HEK293 (cell line): ENCODE results near the gene FUT1.

Experiments used
- CTCF ChIA-PET: fragments of 350-600 bp; formaldehyde crosslinking; extraction: SDS; loops from one replicate; lab custom pipeline; 2021; ENCODE audit warnings: antibody characterized with exemption; lab: Yijun Ruan, JAX
- POLR2A ChIA-PET: fragments of 300-600 bp; formaldehyde crosslinking; extraction: SDS; loops from one replicate; lab custom pipeline; 2020; ENCODE audit warnings: antibody characterized with exemption, inconsistent platforms; lab: Yijun Ruan, JAX
- H3K27ac ChIP-seq: fragments of 200-500 bp; sonication (Bioruptor generic); 2 replicates; pipeline ENCODE4 v1.5.1; 2014; ENCODE audit warnings: low read depth, low read length, control low read depth, inconsistent platforms; ENCODE audit errors: extremely low read depth
- H3K36me3 ChIP-seq, 2 experiments: fragments of 200-500 bp in 1 of 2; sonication (Bioruptor generic) in 1 of 2; 1 replicate in 1 of 2; 2 replicates in 1 of 2; pipeline ENCODE4 v1.5.1; 2014 to 2017; ENCODE audit warnings: inconsistent platforms in 2 of 2, low read length in 2 of 2; ENCODE audit not compliant: control insufficient read depth in 2 of 2, insufficient read depth in 1 of 2
- H3K4me1 ChIP-seq: fragments of 200-500 bp; sonication (Bioruptor generic); 2 replicates; pipeline ENCODE4 v1.5.1; 2014; ENCODE audit warnings: mild to moderate bottlenecking, low read length, inconsistent platforms; ENCODE audit not compliant: control insufficient read depth, insufficient read depth
- H3K4me3 ChIP-seq: 2 replicates; pipeline ENCODE4 v1.5.1; 2011; ENCODE audit warnings: low read depth, mild to moderate bottlenecking, control low read depth, low read length, moderate library complexity
- H3K9me3 ChIP-seq: fragments of 200-500 bp; sonication (Bioruptor generic); 2 replicates; pipeline ENCODE4 v1.5.1; 2014; ENCODE audit warnings: low read depth, low read length, inconsistent platforms; ENCODE audit not compliant: control insufficient read depth, insufficient read depth
- GLI4 ChIP-seq: fragments of 450-650 bp; formaldehyde crosslinking; IDR thresholded peaks from 2 replicates; pipeline ENCODE4 v1.5.1; 2016; ENCODE audit warnings: missing biosample characterization, missing genetic modification characterization
- KLF9 ChIP-seq: fragments of 450-650 bp; formaldehyde crosslinking; IDR thresholded peaks from 2 replicates; pipeline ENCODE4 v1.5.1; 2016; ENCODE audit warnings: missing biosample characterization, missing genetic modification characterization, low read depth
- SP2 ChIP-seq: fragments of 450-650 bp; formaldehyde crosslinking; IDR thresholded peaks from 2 replicates; pipeline ENCODE4 v1.5.1; 2016; ENCODE audit warnings: missing biosample characterization, missing genetic modification characterization
- TRIM28 ChIP-seq: IDR thresholded peaks from 2 replicates; pipeline ENCODE4 v1.6.1; 2011; ENCODE audit warnings: low read length, control low read depth, borderline replicate concordance
- ZBTB48 ChIP-seq: fragments of 450-650 bp; formaldehyde crosslinking; IDR thresholded peaks from 2 replicates; pipeline ENCODE4 v1.5.1; 2016; ENCODE audit warnings: missing biosample characterization, missing genetic modification characterization
- ZNF138 ChIP-seq: fragments of 450-650 bp; formaldehyde crosslinking; IDR thresholded peaks from 2 replicates; pipeline ENCODE4 v1.5.1; 2016; ENCODE audit warnings: missing biosample characterization, missing genetic modification characterization, borderline replicate concordance
- ZNF174 ChIP-seq: fragments of 450-650 bp; formaldehyde crosslinking; IDR thresholded peaks from 2 replicates; pipeline ENCODE4 v1.5.0; 2017; ENCODE audit warnings: missing biosample characterization, mild to moderate bottlenecking, missing genetic modification characterization
- ZNF211 ChIP-seq: fragments of 450-650 bp; formaldehyde crosslinking; IDR thresholded peaks from 2 replicates; pipeline ENCODE4 v1.5.1; 2016; ENCODE audit warnings: low read depth, missing biosample characterization, missing genetic modification characterization
- ZNF214 ChIP-seq: fragments of 450-650 bp; formaldehyde crosslinking; IDR thresholded peaks from 2 replicates; pipeline ENCODE4 v1.5.1; 2017; ENCODE audit warnings: missing biosample characterization, mild to moderate bottlenecking, missing genetic modification characterization, borderline replicate concordance
- ZNF239 ChIP-seq: fragments of 450-650 bp; formaldehyde crosslinking; IDR thresholded peaks from 2 replicates; pipeline ENCODE4 v1.5.1; 2016; ENCODE audit warnings: missing biosample characterization, missing genetic modification characterization
- ZNF324 ChIP-seq: fragments of 450-650 bp; formaldehyde crosslinking; IDR thresholded peaks from 2 replicates; pipeline ENCODE4 v1.5.1; 2016; ENCODE audit warnings: missing biosample characterization, missing genetic modification characterization
- ZNF404 ChIP-seq: fragments of 450-650 bp; formaldehyde crosslinking; IDR thresholded peaks from 2 replicates; pipeline ENCODE4 v1.5.1; 2017; ENCODE audit warnings: missing biosample characterization, missing genetic modification characterization
- ZNF600 ChIP-seq: fragments of 450-650 bp; formaldehyde crosslinking; IDR thresholded peaks from 2 replicates; pipeline ENCODE4 v1.5.1; 2016; ENCODE audit warnings: missing biosample characterization, missing genetic modification characterization
- ZNF843 ChIP-seq: fragments of 450-650 bp; formaldehyde crosslinking; IDR thresholded peaks from 2 replicates; pipeline ENCODE4 v1.5.1; 2016; ENCODE audit warnings: missing biosample characterization, missing genetic modification characterization
- TF ChIP-seq, protein P1 (sequence below): fragments of 450-650 bp; formaldehyde crosslinking; IDR thresholded peaks from 2 replicates; pipeline ENCODE4 v1.5.1; 2016; ENCODE audit warnings: missing biosample characterization, missing genetic modification characterization
- TF ChIP-seq, protein P2 (sequence below): fragments of 450-650 bp; formaldehyde crosslinking; IDR thresholded peaks from 2 replicates; pipeline ENCODE4 v1.5.1; 2016; ENCODE audit warnings: missing biosample characterization, missing genetic modification characterization
- TF ChIP-seq, protein P3 (sequence below): fragments of 450-650 bp; formaldehyde crosslinking; IDR thresholded peaks from 2 replicates; pipeline ENCODE4 v1.5.1; 2016; ENCODE audit warnings: missing biosample characterization, missing genetic modification characterization
- TF ChIP-seq, protein P4 (sequence below): fragments of 450-650 bp; formaldehyde crosslinking; IDR thresholded peaks from 2 replicates; pipeline ENCODE4 v1.5.1; 2016; ENCODE audit warnings: missing biosample characterization, missing genetic modification characterization

FUT1 gene

DNA sequence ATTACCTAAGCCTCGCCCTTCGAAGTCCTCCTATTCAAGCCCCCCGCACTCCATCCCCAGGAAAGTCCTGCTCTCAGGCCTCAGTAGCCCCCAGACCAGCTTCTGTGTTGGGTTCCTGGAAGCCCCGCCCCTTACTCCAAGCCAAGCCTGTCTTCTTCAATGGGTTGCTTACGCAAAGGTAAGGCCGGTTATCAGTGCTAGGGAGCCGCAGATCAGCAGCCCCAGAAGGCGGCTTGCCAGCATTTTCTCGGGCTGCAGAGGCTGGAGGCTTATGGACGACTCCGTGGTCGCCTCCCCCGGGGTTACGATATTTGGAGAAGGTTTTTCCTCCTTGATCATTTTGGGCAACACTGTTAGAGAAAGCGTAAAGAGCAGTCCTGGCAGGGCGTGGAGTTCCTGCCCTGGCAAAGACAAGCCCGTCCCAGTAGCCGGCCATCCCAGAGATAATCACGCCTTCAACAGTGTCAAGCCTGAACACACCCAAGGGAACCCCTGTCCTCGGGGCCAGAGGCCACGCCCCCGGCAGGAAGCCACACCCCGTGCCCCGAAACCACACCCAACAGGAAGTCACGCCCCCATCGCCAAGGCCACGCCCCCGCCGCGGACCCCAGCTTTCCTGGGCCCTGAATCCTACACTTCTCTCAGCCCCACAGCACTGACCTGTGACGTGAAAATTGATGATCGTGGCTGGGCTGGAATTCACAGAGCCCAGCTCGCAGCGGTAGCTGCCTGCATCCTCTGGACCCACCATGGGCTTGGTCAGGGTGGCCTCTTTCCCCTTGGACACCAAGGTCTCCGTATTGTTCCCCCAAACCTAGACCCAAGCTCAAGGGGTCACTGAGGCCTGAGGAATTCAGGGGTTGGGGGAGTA lies 11.1 kb downstream of the FUT1 start (continued):
- TF ChIP-seq KLF9 (tag by site-specific recombination) (peak; percentile 97), ZNF404 (no peak), ZNF214 (no peak)
- TF ChIP-seq, protein P1, sequence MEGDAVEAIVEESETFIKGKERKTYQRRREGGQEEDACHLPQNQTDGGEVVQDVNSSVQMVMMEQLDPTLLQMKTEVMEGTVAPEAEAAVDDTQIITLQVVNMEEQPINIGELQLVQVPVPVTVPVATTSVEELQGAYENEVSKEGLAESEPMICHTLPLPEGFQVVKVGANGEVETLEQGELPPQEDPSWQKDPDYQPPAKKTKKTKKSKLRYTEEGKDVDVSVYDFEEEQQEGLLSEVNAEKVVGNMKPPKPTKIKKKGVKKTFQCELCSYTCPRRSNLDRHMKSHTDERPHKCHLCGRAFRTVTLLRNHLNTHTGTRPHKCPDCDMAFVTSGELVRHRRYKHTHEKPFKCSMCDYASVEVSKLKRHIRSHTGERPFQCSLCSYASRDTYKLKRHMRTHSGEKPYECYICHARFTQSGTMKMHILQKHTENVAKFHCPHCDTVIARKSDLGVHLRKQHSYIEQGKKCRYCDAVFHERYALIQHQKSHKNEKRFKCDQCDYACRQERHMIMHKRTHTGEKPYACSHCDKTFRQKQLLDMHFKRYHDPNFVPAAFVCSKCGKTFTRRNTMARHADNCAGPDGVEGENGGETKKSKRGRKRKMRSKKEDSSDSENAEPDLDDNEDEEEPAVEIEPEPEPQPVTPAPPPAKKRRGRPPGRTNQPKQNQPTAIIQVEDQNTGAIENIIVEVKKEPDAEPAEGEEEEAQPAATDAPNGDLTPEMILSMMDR = no peak

DNA sequence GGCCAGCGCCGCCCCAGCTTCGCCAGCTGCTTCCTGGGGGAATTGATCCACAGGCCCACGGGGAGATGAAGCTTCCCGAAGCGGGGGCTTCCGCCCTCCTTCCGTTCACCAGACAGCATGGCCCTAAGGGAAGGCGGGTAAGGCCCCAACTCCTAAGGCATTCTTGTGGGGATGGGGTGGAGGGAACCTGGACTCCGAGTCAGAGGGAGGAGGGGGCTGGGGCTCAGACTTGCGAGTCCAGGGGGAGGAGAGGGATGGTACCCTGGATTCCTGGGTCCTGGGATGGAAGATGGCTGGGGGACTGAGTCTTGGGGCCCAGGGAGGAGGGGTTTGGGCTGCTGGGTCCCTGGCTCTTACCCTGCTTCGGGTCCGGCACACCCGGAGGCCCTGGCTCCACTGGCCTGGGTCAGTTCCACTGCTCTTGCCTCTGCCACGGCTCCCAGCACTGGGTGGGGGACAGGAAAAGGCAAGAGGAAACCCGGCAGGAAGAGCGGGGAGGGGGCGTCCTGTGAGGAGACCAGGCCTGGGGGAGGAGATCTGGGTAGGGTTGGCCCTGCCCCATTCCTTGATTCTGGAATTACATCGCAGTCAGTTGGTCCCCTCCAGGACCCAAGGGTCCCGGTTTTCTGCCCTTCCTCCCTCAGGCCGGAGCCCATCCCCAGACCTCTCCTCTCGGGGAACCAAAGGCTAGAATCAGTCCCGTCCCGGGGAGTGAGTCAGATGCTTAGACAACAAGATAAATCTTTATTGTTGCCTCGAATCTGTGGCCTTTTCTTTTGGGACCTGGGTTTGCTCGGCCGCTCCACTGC lies 12.1 kb downstream of the FUT1 start, which contains the start of gene RASIP1:
TSS of gene RASIP1 (minus strand) at position 447 of the 809 bp plus-strand sequence. CDS start at position 119, 328 bp downstream.
- CTCF ChIA-PET = interaction anchor here (0.7 to 2.1 kb wide), 3 partner anchors 27 to 65 kb away, joined by 3 to 31 read pairs (median 11); no protein-coding TSS in a partner anchor
- H3K27ac ChIP-seq = peak within 1 kb of the TSS; percentile 77; the same call in 1 of the 2 replicates
- H3K9me3 ChIP-seq = no peaks in the 10 kb centered on the region
- no peaks in the 10 kb centered on the region for H3K36me3 ChIP-seq
- H3K4me1 ChIP-seq = peaks cover 5% of the 10 kb centered on the region
- TF ChIP-seq, protein P2, sequence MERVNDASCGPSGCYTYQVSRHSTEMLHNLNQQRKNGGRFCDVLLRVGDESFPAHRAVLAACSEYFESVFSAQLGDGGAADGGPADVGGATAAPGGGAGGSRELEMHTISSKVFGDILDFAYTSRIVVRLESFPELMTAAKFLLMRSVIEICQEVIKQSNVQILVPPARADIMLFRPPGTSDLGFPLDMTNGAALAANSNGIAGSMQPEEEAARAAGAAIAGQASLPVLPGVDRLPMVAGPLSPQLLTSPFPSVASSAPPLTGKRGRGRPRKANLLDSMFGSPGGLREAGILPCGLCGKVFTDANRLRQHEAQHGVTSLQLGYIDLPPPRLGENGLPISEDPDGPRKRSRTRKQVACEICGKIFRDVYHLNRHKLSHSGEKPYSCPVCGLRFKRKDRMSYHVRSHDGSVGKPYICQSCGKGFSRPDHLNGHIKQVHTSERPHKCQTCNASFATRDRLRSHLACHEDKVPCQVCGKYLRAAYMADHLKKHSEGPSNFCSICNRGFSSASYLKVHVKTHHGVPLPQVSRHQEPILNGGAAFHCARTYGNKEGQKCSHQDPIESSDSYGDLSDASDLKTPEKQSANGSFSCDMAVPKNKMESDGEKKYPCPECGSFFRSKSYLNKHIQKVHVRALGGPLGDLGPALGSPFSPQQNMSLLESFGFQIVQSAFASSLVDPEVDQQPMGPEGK (tag by site-specific recombination) = no peak
- TF ChIP-seq ZNF211 (no peak), ZNF600 (tag by site-specific recombination) (no peak), ZNF174 (no peak), ZNF239 (tag by site-specific recombination) (no peak), TRIM28 (no peak), ZNF138 (tag by site-specific recombination) (no peak), ZBTB48 (tag by site-specific recombination) (no peak), ZNF843 (tag by site-specific recombination) (no peak), SP2 (tag by site-specific recombination) (no peak), GLI4 (tag by site-specific recombination) (no peak), ZNF324 (tag by site-specific recombination) (no peak)
- TF ChIP-seq, protein P3, sequence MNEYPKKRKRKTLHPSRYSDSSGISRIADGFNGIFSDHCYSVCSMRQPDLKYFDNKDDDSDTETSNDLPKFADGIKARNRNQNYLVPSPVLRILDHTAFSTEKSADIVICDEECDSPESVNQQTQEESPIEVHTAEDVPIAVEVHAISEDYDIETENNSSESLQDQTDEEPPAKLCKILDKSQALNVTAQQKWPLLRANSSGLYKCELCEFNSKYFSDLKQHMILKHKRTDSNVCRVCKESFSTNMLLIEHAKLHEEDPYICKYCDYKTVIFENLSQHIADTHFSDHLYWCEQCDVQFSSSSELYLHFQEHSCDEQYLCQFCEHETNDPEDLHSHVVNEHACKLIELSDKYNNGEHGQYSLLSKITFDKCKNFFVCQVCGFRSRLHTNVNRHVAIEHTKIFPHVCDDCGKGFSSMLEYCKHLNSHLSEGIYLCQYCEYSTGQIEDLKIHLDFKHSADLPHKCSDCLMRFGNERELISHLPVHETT (tag by site-specific recombination) = no peak
- TF ChIP-seq, protein P4, sequence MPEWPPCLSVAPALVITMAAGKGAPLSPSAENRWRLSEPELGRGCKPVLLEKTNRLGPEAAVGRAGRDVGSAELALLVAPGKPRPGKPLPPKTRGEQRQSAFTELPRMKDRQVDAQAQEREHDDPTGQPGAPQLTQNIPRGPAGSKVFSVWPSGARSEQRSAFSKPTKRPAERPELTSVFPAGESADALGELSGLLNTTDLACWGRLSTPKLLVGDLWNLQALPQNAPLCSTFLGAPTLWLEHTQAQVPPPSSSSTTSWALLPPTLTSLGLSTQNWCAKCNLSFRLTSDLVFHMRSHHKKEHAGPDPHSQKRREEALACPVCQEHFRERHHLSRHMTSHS (tag by site-specific recombination) = no peak
- POLR2A ChIA-PET = interaction anchor here (2.6 kb wide), 1 partner anchor 95 kb away, joined by 10 read pairs; the partner anchor contains the start of gene CA11
- peak within 1 kb of the TSS; percentile 36 for H3K4me3 ChIP-seq
